ENCODE data around the gene ECE1.

ECE1 gene

DNA sequence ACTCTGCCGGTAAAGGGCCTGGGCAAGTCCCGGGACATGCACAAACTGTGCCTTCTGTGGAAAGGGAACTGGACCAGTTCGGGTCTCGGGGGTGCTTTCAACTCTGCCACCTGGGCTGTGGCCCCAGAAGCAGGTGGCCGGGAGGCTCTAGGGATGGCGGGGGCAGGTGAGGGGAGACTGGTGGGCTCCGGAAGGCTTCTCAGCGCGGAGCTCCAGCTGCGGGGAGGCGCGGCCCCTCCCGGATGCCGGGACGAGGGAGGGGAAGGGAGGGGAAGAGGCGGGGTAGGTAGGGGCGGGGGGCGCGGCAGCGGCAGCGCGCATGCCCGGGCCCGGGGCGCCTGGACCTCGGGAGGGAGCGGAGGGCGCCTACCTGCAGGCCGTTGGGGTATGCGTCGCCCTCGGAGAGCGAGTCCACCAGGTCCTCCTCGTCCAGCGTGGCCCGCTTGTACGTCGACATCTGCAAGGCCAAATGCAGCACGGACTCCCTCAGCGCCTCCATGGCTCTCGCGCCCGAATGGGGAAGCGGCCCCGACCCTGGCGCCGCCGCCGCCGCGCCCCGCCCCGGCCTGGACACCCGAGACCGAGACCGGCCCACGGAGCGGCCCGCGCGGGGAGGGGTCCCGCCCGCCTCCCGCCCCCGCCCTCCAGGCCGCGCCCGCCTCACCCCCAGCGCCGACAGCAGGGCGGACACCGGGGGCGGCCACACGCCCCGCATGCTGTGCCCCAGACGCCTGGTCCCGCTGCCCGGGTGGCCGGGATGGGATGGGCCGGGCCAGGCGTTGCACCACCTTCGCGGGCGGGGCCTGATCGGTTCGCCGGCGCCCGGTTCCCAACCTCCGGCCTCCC, at the start of gene ECE1:
Gene ECE1, minus strand, starts transcription at position 764 of the 846 bp plus-strand sequence. Its CDS starts 49 bp downstream, at position 715.
- DNase-seq (ENCODE audit: low spot score) (no peak), FAIRE-seq (no peak)

DNA sequence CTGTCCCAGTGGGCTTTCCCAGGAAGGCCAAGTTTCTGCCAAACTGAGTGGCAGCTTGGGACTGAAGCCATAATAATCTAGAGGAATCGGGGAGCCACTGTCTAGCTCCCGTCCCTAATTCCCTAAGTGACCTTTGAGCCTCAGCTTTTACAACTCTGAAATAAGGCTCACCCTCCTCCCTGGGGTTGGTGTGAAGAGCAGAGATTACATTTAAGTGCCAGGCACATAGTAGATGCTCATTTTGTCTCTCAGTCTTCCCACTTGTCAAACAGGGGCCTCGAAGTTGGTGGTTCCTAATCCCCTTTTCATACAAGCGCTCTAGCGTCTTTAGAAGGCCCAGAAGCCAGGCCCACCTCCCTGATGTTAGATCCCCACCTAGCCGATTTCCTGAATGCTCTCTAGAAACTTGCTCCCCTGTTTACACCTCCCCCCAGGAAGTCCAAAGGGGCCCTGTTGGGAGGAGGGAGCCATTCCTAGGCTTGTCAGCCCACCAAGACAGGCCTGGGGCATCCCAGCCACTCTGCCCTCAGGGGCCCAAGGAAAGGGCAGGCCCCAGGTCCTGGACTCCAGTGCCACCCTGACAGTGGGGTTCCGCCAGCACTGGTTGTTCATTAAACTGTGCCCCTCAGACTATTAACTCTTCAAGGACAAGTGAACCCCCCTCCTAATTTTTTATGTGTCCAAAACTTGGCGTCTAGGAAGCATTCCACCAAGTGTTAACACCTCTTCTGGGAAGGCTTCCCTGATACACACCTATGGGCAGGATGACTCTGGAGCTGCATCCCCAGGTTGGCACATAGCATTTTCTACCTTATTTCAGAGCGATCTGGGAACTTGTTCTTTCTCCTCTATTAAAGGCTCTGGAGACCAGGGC, 49.3 kb upstream of the ECE1 start:
- DNase-seq (ENCODE audit: low spot score) (no peak), FAIRE-seq (no peak)

DNA sequence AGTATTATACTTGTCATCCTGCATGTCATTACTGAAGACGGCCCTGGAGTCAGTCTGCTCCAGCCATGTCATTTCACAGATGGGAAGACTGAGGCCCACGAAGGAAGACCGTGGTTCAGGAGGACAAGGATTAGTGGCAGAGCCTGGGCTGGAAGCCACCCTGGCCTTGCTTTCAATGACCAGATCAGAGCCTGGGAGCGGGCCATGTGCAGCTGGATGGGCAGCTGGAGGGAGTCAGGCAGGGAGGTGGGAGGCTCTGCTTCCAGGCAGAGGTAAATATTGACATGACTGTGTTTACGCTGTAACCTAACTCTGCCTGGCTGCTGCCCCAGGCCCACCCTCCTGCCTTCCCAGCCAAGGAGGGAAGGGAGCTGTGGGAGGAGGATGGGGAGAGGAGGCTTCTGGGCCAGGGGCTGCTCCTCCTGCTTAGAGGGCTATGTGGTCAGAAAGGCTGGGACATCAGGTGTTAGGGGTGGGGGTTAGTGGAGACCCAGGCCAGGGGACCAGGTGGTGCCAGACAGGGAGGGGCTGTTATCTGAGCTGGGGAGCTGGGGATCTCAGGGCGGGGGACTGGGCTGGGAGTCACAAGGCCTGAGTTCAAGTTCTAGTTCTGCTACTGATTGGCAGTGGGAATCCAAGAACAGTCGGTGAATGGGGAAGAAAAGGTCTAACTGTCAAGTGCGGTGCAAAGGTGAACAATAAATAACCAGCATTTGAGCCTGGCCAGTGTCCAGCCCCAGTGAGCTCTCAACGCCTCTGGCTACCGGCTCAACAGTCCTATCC, 48.5 kb upstream of the ECE1 start:
- FAIRE-seq (no peak), DNase-seq (ENCODE audit: low spot score) (no peak)

DNA sequence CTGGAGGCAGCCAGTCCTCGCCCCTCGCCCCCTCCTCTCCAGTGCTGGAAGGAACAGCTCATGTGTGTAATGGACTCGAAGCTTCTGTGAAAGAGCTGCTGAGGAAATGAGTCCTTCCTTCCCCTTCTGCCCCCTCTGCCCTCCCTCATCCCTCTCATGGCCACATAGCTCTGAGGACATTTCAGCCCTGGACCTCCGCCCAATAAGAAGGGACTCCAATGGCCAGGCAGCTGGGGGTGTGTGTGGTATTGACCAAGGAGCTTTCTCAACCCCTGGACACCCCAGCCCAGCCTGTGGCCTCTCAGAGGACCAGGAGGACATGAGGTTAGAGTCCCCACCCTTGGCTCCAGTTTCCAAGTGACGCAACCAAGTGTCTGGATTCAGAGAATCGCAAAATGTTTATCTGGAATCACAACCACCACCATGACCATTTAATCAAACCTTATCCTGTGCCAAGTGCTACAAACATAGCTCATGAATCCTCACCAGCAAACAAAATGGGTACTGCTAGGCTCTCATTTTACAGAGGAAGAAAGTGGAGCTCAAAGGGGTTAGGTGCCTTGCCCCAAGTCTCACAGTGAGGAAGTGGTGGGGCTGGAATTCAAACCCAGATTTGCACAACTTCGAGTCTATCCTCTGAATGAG, 47.8 kb upstream of the ECE1 start:
- DNase-seq (ENCODE audit: low spot score) (no peak), FAIRE-seq (no peak)

DNA sequence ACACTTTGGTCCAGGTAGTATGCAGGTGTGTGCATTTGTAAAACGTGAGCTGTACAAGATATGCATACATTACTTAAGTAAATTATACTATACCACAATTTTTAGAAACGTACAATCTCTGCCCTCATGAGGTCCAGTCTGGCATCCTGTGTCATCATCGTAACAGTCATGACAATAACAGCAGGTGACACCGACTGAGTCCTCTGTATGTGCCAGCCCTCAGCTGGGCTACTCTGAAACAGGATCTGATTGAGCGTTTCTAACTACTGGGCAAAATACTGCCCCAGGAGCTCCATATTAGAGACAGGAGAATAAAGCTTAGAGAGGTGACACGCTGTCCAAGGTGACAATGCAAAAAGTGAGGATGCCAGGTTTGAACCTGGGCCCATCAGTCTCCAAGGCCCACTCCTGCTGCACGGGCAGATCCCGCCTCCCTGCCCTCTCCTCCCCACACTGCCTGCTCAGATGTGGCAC, 47.2 kb upstream of the ECE1 start:
- FAIRE-seq (no peak), DNase-seq (ENCODE audit: low spot score) (no peak)

DNA sequence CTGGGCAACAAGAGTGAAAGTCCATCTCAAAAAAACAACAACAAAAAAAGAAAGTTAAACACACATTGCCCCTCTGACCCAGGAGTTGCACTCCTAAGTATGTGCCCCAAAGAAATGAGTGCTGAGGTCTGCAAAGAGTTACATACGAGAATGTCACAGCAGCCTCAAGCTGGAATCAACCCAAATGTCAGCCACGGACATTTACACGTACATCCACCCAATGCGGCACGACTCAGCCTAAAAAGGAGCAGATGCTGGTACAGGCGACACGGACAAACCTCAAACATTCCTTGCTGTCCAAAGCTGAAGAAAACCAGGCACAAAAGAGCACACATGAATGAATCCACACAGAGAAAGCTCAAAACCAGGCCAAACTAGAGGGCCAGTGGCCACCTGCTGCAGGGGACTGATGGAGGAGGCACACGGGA, 46.8 kb upstream of the ECE1 start:
- no peak for FAIRE-seq
- DNase-seq (ENCODE audit: low spot score), result no peak

DNA sequence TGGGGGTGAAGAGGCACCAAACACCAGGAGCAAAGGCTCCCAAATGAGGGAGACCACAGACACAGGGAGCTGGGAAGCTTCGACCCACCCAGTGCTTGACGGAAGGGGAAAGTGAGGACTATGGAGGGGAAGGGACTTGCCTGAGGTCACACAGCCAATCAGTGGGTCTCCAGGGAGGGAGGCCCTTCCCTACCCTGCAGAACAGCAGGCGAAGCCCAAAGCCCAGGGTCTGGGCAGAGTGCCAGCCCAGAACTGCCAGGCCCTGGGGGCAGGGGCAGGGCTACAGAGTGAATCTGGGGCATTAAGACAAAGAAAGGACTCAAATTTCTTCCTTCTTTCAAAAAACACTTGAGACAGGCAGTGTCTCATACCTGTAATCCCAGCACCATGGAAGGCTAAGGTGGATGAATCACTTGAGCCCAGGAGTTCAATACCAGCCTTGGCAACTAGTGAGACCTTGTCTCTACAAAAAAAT, 45.5 kb upstream of the ECE1 start:
- no peak for FAIRE-seq
- no peak for DNase-seq (ENCODE audit: low spot score)

DNA sequence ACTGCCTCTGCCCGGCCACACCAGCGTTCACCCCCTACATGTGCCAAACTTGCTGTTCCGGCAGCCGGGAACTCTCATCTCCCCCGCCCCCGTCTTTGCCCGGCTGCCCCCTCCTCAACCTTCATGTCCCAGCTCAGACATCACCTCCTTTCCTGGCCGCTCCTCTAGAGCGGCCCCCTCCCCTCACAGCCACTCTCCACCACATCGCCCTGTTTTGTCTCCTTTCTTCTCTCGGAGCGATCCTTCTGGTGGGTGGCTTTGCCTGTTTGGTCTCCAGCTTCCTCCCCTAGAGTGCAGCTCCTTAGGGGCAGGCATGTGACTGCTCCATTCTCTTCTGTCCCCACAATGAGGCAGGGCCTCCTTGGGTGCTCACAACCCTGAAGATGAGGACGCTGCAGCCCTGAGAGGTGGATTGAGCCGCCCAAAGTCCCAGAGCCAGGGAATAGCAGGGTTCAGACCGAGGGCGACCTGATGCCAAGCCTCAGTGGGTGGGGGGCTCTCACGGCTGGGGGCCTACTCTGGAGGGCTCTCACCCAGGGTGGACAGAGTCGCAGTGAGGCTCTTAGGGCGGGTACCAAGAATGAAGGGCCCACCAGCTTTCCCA, 44.9 kb upstream of the ECE1 start:
- FAIRE-seq (no peak), DNase-seq (ENCODE audit: low spot score) (no peak)

DNA sequence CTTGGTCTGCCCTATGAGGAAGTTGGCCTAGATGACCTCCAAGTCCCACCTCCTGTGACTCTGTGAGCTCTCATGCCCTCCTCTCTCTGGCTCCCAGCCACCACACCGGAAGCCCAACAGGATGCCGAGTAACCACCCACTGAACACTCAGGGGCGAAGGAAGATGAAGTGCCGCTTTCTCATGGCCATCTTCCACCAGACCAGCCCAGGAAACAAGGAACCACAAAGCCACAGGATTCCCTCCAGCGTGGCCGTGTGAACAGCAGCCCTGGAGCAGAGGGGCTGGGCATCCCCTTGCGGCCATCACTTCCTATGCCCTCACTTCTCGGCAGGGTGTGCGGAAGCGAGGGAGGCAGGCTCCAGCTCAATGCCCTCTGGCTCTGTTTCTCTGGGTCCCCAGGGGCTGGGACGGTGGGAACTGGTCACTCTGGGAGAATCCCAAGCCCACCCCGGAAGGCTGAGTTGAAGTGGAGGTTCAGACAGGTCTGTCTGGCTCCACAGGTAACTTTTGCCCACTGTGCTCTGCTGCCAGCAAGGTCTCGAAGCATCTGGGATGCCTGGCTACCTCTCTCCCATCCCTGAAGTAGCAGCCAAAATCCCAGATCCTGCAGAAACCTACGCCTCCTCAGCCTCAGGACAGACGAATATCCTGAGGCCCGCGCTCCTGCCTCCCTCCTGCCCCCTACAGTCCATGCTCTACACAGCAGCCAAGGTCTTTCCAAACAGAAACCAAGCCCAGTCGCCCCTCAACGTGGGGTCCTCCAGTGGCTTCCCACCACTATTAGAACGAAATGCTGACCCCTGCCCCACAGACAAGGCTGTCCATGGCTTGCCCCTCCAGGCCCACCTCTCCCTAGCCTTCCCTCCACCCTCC, 44.2 kb upstream of the ECE1 start:
- FAIRE-seq (peak; percentile 93), DNase-seq (ENCODE audit: low spot score) (peak; percentile 95)

DNA sequence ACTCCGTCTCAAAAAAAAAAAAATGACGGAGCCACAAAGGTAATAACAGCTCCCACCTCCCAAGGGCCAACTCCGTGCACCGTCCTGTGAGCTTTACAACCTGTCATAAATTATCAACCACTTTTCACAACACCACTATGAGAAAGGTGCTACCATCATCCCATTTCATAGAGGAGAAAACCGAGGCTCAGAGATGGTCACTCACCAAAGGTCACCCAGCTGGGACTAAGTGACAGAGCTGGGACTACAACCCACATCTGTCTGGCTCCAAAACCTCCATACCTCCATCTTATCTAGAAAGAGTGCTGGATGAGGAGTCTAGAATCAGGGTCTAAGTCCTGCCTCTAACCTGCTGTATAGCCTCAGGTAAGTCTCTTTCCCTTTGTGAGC, 43.6 kb upstream of the ECE1 start:
- DNase-seq (ENCODE audit: low spot score) (no peak), FAIRE-seq (no peak)

DNA sequence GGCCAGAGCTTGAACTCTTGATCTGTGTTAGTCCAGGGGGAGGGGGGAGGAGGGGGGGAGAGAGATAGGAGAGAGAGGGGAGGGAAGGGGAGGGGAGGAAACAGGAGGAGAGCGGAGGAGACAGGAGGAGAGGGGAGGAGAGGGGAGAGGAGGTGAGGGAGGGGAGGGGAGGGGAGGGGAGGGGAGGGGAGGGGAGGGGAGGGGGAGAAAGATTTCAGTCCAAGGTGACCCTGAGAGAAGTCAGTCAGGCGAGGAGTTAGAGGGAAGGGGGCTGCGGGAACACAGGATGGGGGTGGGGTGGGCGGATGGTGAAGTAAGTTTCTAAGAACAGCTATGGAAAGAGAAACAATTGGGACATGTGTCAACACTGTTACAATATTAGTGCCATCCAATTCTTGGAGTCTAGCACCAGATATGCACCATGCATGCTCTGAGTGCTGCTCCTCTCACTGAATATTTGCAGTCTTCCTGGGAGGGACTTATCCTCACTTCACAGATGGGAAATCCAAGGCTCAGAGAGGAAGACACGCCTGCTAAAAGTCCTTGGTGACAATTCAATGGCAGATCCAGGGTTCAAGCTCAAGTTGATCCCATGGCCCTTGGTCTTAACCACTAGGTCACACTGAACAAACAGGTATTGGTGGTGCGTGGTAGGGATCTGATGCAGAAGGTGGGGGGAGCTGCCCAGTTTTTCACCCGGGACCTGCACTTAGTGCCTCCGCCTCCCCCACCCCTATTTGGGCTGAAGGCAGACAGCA, 42.5 kb upstream of the ECE1 start:
- FAIRE-seq, result no peak
- no peak for DNase-seq (ENCODE audit: low spot score)

DNA sequence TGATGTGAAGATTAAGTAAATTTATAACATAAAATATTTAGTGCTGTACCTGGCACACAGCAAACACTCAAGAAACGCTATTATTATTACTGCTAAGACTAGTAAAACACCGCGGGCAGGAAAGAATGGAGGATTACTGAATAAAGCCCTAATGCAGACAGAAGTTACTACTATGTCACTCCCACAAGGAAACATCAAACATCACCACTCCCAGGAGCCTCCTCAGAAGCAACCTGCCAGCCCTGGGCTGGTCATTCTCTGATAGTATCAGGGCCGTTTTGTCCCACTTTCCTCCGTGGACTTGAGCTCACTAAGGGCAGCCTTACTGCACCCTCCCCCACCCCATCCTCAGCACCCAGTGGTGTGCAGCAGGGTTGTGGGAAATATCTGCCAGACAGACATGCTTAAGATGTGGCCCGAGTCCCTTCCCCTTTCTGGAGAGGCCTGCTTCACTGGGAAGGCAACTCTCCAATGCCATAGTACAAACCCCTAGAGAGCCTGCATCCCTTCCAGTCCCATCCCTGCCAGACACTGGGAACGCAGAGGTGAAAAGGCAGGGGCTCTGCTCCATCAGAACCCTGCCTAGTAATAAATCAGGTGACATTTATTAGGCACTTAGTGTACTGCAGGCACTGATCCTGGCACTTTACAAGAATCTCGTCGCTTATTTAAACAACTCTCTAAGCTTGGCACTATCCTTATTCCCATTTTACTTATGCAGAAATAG, 41.7 kb upstream of the ECE1 start:
- no peak for FAIRE-seq
- no peak for DNase-seq (ENCODE audit: low spot score)

DNA sequence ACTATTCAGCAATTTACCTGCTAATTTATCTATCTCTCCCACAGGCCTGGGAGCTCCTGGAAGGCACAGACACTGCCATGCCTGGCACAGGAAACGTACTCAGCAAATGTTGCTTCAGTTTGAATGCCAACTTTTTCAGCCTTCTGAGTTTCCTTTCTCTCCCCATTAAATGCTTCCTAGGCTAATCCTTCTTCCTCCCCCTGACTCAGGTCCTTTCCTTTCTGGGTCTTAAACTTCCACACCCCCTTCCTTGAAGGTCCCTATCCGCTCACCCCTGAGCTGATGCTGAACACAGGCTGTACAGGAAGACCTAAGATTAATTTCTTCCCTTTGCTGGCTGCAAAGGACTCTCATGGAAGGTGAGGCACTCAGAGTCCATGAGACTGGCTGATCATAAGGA, 40.3 kb upstream of the ECE1 start:
- no peak for DNase-seq (ENCODE audit: low spot score)
- FAIRE-seq, result no peak

DNA sequence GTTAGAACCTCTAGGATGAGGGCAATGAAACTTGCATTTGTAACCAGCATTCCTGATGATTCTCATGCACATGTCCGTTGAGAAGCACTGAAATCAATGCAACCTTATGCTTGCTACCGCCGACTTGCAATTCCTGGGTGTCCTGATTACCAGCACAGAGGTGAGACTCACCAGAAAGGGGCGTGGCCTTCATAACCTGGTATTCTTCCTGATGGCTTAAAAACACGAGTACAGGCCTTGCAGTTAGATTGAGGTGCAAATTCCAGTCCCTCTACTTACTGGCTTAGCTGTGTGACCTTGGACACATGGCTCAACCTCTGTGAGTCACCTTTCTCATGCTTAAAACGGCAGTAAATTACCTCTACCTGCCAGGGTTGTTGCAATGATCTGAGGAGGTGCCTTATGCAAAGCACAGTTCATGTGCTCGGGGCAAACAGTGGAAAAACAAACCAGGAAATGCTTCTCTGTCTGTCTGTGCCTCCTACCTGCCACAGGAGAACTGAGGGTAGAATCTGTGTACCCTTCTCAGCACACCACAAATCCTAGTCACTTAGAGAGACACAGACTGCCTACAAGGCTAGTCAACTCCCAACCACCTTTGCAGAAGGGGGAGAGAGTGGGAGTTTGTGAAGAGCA, 39.1 kb upstream of the ECE1 start:
- FAIRE-seq, result no peak

DNA sequence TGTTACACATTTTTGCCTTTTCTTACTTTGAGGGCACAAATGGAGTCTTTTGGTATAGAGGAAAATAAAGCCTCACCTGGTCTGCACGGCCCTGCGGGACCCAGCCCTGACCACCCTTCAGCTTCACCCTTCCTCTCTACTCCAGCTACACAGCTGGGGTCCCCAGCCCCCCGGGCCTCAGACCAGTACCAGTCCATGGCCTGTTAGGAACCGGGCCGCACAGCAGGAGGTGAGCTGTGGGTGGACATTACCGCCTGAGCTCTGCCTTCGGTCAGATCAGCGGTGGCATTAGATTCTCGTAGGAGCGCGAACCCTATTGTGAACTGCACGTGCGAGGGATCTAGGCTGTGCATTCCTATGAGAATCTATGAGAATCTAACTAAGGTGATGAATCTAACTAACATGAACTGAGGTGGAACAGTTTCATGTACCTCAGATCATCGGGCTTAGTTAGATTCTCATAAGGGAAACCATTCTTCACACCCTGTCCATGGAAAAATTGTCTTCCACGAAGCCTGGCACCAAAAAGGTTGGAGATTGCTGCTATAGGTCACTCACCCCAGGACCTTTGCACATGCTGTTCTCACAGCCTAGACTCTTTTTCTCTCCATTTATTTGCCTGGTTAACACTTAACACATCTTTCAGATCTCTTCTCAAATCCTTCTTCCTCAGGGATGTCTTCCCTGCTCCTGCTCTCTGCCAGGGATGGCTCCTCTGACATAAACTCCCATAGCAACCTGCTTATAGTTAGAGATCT, 37.5 kb upstream of the ECE1 start:
- DNase-seq (ENCODE audit: low spot score), result no peak
- no peak for FAIRE-seq

More for the DNA sequence above, 39.1 kb upstream of the ECE1 start:
- peak; percentile 49 for DNase-seq (ENCODE audit: low spot score)

DNA sequence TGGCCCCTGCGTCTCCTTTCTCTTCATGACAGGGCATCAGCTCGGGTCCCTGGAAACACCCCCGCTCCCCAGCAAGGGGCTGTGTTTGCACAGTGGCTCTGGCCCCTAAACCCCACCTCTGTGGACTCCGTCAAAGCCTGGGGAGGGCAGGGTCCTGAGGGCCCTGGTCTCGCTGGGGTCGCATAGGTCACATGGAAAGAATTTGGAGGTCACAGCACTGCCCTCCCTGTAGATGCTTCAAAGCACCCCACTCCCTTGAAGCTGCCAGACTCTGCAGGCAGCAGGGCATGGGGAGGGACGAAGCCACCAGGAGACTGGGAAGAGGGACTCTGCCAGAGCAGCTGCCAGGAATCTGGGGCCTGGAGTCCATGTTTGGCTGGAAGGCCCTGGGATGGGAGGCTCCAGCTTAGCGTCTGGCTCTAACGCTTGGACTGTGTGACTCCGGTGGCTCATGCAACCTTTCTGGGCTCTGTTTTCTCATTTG, 36.6 kb upstream of the ECE1 start:
- FAIRE-seq, result no peak
- DNase-seq (ENCODE audit: low spot score), result no peak
